HG02763 (cell line): ENCODE data around the gene ZNF343.

Experiments
- ATAC-seq: cut with Tn5 transposase; IDR thresholded peaks from one replicate; pipeline ENCODE4 v1.9.1; 2021; ENCODE audit warnings: mild to moderate bottlenecking, moderate library complexity; ENCODE audit not compliant: unreplicated experiment

Gene ZNF343

DNA sequence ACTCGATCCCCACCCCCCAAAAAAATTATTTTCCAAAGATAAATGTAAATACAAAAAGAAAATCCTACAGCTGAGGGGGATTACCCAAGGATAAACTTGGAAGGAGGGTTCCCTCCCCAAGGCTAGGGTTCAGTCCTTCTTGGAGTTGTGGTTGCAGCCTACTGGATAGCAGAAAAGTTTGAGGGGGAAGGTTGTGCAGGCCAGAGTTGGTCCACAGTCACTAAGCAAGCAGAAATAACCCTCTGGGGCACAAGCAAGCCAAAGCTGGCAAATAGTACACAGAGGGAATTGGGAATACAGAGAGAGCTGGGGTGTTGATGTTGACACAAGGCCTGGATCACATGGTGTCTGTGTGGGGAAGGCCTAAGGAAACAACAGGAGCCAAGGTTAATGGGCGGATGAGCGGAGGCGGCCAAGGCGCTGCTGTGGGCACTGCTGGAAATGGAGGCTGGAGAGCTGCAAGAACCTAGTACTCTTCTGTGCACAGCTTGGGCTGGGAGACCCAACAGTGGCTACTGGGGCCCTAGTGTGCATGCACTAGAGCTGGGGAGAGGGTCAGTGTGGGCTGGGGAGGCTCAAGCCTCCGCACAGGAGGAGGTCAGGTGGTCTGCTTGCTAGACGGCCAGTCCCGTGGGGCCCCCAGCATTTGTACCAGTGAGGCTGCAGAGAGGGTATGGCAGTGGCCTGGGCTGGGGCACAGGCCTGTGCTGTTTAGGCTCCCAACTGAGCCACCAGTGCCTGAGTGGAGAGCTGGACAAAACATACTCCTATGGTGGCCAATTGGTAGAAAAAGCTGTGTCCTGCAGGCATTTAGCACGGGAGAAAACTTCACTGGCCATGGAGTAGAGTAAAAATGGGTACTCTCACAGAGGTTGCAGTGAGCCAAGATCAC lies 32.6 kb downstream of the ZNF343 start:
- no peak for ATAC-seq

DNA sequence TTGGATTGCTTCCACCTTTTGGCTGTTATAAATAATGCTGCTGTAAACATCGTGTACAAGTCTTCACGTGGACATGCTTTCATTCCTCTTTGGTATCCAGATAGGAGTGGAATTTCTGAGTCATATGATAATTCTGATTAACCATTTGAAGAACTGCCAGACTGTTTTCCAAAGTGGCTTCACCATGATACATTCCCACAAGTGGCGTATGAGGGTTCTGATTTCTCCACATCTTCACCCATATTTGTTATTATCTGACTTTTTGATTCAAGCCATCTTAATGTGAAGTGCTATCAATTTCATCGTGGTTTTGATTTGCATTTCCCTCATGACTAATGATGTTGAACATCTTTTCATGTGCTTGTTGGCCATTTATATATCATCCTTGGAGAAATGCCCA lies 35.2 kb downstream of the ZNF343 start:
- no peak for ATAC-seq

DNA sequence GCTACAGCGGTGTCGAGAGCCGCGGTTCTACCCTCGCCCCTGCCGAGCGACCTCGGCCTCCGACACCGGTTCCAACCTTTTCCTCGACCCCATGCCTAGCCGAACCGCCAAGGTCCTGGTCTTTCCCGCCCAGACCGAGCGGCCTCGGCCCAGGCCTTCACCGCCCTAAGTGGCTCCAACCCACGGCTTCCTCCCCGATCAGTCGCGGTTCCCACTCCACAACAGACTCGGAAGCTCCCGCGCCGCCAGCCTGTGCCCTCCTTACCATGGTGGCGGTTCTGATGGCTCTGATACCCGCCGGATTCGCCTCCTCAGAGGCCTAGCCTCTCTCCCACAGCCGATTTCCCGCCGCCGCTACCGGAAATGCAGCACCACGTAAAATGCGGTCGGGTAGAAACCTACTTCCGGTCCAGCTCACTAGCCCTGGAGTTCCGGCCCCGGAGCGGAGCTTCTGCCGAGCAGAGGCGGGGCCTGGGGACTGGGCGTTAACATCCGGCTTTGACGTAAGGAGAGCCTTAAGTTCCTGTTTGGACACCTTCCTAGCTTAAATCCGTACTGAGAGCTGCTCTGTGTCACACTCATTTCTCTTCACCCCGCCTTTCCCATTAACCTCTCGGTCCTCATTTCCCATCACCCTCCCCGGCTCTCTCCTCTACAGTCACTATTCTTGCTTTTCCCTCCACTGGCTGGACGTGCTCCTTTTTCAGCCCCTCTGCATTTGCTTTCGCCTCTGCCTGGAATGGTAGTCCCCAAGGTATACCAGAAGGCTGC lies 38.1 kb downstream of the ZNF343 start, which contains the start of gene SNRPB:
Gene SNRPB (minus strand): TSS at position 367 of the 771 bp plus-strand sequence. CDS start 99 bp downstream, at position 268.
- ATAC-seq, result peak; percentile 96

DNA sequence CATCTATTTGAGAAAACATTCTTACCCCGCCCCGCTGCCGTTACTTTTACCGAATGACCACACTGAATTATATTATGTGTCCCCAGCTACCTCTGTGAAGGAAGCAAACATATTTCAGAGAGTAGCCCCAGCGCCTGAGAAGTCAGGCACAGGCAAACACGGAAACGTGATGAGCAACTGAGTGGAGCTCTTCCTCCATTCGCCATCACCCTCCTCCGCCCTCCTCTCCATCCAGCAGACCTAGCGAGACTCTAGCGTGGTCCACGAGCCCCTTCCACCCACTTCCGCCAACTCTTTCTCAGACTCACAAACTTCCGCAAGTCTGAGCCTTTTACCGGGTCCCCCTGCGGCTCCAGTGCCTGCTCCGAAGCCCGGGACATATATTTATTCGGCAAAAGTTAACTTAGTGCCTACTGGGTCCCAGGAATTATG lies 38.7 kb downstream of the ZNF343 start:
- ATAC-seq, result peak; percentile 22

DNA sequence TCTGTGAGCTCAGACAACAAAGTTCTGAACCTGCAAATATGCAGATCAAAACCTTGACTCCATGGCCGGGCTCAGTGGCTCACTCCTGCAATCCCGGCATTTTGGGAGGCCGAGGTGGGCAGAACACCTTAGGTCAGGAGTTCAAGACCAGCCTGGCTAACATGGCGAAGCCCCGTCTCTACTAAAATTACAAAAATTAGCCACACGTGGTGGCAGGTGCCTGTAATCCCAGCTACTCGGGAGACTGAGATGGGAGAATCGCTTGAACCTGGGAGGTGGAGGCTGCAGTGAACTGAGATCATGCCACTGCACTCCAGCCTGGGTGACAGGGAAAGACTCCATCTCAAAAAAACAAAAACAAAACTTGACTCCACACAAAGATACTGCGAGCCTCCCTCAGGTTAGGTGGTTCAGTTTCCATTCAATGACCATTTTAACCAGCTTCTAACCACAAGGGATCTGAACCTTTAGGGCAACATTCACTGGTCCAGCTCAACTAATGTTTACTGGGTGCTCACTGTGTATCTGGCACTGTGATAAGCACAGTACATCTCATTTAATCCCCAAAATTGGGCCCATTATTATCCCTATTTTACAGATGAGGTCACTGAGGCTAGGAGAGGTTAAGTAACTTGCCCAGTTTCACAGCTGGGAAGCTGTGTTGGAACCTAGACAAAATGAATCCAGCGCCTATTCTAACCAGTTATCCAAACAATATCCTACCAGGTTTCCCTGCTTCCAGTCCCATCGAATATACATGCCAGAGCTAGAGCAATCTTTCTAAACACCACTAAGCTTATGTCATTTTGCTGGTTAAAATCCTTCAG lies 39.9 kb downstream of the ZNF343 start:
- no peak for ATAC-seq

DNA sequence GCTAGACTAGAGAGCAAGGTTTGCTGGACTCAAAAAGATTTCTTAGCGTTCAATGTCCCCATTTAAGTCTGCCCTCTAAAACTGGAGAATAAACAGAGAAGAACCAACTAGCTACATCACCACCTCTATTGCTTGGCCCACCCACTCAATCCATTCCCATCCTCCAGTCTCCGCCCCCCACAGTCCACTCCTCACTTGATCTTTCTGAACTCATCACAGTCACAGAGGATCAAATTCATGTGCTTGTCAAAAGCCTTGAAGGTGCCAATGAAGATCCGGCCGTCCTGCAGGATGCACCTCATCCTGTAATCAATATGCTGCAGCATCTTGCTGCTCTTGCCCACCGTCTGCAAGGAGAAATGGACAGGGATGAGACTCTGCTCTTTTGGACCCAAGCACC lies 41.3 kb downstream of the ZNF343 start:
- ATAC-seq, result no peak

DNA sequence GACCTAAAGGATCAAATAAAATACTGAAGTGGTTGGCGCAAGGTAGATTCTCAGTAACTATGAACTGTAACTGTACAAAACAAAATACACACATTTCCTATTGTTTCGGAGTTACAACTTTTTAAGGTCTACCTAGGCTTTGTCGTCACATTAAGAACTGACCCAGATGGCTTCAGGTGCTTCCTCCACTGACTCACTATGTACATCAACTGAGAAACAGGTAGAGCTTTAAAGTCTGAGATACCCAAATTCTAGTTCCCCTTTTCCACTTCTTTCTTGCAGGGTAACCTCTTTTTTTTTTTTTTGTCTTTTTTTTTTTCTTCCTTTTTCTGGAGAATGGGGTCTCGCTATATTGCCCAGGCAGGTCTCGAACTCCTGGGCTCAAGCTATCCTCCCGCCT lies 43.6 kb downstream of the ZNF343 start:
- ATAC-seq, result no peak

DNA sequence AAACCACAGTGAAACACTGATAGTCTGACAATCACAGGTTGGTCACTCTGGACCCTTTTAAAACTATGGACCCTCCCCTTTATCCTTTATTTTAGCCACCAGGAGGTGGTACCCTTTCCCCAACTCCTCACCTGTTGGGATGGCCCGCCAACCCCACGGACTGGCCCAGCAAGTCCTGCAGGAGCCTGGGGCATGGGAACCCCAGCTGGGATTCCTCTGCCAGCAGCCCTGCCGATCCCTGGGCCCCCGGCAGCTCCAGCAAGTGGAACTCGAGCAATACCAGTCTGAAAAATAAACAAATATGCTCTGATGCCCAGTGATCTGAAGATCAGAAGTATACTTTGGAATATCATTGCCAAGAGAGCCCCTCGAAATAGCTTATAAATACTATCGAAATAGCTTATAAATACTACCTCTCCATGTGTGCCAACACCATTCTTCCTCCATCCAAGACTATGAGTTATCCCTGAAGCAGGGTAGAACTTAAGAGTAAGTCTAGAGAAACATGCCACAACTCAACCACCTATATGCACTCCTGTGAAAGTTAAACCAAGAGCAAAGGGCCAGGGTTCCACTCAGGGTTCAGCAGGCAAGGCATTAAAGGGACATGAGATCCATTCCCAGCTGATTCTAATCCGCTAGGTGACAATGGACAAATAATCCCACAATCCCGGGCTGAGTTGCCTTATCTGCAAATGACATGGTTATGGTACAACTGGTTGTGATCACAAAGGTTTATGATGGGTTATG lies 44.9 kb downstream of the ZNF343 start:
- no peak for ATAC-seq

DNA sequence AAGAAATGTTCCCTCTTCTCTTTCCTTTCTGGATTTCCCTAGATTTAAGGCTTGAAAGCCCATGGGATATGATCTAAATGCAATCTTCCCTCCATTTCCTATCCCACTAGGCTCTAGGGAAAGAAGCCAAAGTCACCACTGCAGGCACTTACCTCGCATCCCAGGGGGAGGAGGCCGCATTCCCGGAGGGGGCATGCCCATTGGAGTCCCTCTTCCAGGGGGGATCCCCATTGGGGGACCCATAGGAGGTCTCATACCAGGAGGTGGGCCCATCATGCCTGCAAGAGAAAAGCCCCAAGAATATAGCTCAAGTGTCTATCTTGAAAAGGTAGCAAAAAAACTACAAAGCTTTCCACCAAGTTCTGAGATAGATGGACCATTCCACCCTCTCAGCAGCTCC lies 46.2 kb downstream of the ZNF343 start:
- ATAC-seq, result no peak

DNA sequence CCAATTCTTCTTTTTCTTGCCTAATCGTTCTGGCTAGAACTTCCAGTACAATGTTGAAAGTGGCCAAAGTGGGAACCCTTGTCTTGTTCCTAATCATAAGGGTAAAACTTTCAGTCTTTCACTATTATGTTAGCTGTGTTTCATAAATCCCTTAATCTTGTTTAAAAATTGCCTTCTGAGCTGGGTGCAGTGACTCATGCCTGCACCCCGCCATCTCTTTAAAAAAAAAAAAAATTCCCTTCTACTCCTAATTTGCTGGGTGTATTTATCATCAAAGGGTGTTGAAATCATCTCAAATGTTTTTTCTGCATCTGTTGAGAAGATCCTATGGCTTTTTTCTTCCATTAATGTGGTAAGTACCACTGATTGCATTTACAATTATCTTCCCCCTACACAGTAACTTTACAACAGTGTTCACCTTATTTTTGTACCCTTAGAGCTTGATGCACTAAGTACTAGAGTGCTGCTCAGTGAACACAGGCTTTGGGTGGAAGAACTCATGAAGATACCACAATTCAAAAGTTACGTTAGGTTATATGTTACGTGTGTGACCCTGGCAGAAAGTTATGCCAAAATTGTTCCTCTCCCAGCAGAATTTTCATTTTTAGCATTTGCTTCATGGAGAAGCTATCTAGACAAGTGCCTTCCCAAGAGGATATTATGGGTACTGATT lies 47.8 kb downstream of the ZNF343 start:
- no peak for ATAC-seq

DNA sequence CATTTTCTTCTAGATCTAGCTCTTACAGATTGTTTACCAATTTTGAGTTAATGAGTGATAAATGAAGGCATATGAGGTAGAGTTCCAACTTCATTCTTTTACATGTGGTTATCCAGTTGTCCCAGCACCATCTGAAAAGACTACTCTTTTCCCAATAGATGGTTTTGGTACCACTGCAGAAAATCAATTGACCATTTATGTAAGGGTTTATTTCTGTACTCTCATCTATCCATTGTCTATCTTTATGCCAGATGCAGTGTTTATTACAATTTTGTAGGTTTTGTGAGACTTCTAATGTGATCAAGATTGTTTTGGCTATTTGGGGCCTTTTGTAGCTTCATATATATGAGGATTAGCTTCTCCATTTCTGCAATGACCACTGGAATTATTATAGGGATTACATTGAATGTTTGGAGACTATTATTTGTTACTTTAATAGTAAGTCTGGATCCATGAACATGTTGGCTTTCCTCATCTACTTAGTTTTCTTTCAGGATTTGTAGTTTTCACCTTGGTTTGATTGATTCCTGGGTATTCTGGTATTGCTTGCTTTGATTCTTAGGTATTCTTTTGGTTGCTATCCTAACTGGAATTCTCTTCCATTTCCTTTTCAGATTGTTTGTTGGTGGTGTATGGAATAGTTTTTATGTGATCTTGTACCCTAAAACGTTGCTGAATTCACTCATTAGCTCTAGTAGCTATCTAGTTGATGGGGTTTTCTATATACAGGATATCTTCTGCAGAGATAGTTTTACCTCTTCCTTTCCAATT lies 48.5 kb downstream of the ZNF343 start:
- ATAC-seq, result no peak

DNA sequence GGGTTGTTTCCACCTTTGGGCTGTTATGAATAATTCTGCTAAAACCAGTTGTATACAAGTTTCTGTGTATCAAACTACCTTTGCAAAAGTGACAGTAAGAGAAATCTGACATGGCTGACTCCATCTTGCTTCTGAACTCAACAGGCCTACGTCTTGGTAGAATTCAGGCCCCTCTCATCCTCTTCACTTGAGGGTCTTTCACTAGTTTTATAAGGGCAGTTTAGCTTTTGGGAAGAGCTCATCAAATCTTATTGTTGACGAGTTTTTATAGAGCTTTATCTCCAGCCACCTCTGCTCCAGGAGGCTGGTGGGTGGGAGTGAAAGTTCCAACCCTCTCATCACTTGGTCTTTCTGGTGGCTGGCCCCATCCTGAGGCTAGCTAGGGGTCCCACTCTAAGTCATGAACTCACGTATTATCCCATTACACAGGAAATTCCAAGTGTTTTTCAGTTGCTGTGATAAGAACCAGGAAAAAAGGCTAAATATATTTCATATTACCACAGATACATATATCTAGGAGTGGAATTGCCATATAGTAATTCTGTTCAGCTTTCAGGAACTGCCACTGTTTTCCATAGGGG lies 49.7 kb downstream of the ZNF343 start:
- no peak for ATAC-seq

DNA sequence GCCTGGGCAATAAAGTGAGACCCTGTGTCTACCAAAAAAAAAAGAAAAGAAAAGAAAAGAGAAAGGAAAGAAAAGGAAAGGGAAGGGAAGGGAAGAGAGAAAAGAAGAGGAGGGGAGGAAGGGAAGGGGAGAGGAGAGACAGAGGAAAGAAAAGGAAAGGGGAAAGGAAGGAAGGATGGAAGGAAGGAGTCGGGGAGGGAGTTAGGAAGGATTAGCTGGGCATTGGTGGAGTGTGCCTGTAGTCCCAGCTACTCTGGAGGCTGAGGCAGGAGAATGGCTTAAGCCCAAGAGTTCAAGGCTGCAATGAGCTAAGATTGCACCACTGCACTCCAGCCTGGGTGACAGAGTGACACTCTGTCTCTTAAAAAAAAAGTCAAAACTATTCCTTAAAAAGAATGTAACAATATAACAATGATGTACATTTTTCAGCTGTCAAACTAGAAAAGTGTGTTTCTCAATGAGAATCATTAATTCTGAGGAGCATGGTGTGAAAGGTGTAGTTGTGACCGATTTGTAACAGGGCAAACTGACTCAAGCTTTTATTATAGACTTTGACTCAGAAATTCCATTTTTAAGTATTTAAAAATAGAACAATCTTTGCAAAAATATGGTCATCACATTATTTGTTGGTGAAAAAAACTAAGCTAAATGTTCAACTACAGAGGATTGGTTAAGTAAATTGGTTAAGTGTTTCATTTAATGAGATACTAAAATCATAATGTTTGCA lies 52.8 kb downstream of the ZNF343 start:
- ATAC-seq, result no peak

DNA sequence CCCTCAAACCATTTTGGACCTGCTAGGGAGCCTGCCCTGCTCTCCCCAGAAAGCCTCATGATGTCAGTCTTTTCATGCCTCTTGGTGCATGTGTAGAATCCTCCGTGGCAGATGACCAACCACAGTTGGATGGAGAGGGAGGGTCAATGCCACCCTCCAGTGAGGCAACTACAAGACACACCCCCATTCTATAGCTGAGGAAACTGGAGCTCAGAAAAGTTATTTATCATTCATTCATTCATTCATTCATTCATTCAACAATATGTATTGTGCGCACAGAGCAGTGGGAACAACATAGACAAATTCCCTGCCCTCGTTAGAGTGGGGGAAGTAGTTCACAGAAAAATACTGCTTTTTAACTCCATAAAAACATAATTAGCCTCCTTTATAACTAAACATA lies 54.9 kb downstream of the ZNF343 start:
- no peak for ATAC-seq

DNA sequence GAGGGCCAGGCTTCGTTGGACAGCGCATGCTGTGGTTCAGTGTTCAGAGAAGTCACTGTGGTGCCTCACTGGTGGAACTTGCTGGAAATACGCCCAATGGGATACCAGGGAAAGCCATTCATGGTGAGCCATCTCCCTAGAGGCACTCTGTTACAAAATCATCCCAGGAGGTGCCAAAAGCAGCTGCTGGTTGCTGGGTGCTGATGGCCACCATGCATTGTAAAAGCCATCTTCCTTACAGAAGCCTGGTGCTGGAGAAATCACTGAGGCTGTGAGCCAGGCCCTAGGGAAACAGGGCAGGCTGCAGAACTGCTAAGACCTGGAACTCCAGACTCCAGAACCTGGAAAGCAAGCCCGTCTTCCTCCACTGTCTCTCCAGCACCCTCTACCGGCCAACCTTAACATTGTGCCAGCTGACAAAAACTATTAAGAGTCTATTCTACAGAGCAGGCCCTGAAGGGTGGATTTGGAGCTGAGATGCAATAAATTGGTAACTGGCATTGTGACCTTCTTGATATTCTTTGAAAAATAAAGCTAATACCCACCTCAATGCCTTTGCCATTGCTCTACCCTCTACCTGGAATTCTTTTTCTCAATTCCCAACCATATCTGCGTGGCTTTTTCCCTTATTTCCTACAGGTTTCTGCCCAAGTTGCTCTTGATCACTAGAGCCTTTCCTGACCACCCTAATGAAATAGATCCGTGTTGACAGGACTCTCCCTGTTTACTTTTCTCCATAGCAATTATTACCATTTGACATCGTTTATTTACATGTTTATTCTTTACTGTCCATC lies 56.6 kb downstream of the ZNF343 start:
- no peak for ATAC-seq

DNA sequence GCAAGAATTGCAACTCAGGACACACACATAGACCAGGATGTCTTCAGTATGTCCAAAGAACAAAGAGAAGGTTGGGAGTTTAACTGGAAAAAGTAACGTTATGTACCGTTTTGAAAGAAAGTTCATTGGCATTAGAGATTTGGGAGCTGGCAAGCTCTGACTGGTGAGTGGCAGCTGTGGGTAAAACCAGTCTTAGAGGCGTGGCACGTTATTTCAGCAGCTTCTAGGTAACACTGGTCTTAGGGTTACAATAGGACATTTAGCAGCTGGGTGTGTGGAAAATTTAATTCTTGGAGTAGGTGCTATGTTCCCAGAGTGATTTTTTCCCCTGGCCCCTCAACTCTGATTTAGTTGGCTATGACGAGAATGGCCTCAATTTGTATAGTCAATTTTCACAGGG lies 57.3 kb downstream of the ZNF343 start:
- no peak for ATAC-seq

DNA sequence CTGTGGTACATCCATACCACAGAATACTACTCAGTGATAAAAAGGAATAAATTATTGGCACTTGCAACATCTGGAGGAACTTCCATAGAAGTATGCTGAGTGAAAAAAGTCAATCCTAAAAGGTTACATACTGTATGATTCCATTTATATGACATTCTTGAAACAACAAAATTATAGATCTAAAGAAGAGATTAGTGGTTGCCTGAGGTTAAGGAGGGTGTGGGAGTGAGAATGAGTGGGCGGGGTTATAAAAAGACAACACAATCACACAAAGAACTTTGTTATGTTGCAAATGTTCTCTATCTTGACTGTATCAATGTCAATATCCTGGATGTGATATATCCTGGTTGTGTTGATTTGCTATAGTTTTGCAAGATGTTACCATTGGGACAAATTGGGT lies 59.3 kb downstream of the ZNF343 start:
- no peak for ATAC-seq
